ENCODE results near the gene MB21D2.

GRCh38 chr3:192825216-192825615 lies 92.4 kb downstream of the MB21D2 start:
- no peak for TF ChIP-seq CTCF (conservative IDR thresholded peaks at IDR 0.05)
- no peak for TF ChIP-seq ZFX (IDR thresholded peaks at IDR 0.05)

All from C4-2B (cell line).